HepG2 (cell line): ENCODE measurements around the gene KRTAP20-3.

Experiments
- CBFB ChIP-seq: sonication (generic); formaldehyde crosslinking; IDR thresholded peaks from 2 replicates; pipeline ENCODE4 v1.4.0; 2020; ENCODE audit warnings: missing genetic modification reagents
- EP300 ChIP-seq, 3 experiments: sonication (generic) in 1 of 3; formaldehyde crosslinking in 1 of 3; IDR thresholded peaks; 2 replicates each; pipeline versions ENCODE4 v1.5.1 to v1.6.1; 2011 to 2020; ENCODE audit warnings: low read depth in 2 of 3, low read length in 2 of 3, borderline replicate concordance in 1 of 3, improper control_type of control experiment in 1 of 3, mild to moderate bottlenecking in 1 of 3, missing genetic modification reagents in 1 of 3, moderate library complexity in 1 of 3
- HDAC2 ChIP-seq: sonication (generic); formaldehyde crosslinking; IDR thresholded peaks from 2 replicates; pipeline ENCODE4 v1.4.0; 2020; ENCODE audit warnings: missing genetic modification reagents
- IRF2 ChIP-seq: IDR thresholded peaks from 2 replicates; pipeline ENCODE4 v1.6.1; 2018; ENCODE audit warnings: missing genetic modification reagents, missing compliant biosample characterization
- PHF8 ChIP-seq: sonication (generic); formaldehyde crosslinking; IDR thresholded peaks from 2 replicates; pipeline ENCODE4 v1.5.0; 2020; ENCODE audit warnings: missing genetic modification reagents
- RNF2 ChIP-seq: fragments of 450-650 bp; conservative IDR thresholded peaks from 2 replicates; pipeline ENCODE4 v1.6.1; 2016; ENCODE audit warnings: low read depth
- TF ChIP-seq, protein P1 (sequence below): sonication (generic); formaldehyde crosslinking; IDR thresholded peaks from 2 replicates; pipeline ENCODE4 v1.5.0; 2020; ENCODE audit warnings: mild to moderate bottlenecking, missing genetic modification reagents, moderate library complexity

DNA sequence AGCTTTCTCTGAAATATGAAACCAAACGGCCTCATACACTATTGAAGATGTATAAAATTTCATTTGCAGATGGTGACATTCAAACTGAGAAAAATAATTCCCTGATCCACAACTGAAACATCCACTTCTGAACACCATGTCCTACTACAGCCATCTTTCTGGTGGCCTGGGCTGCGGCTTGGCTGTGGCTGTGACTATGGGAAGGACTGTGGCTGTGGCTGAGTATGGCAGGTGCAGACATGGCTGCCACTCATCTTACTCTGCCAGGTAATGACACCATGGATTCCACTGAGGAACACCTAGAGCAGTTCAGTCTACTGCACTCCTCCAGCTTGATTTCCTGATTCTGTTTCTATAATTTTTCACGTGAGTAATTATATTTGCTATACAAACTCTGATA lies 22.1 kb upstream of the KRTAP20-3 start, which contains the start of gene KRTAP20-4:
- TF ChIP-seq EP300 (IDR thresholded peaks at IDR 0.05; ENCODE audit: low read depth in 2 of 2, low read length in 2 of 2) = no peak
- no peak for TF ChIP-seq EP300 (CRISPR knock-in tag; IDR thresholded peaks at IDR 0.05; ENCODE audit: borderline replicate concordance)
- TF ChIP-seq, protein P1, sequence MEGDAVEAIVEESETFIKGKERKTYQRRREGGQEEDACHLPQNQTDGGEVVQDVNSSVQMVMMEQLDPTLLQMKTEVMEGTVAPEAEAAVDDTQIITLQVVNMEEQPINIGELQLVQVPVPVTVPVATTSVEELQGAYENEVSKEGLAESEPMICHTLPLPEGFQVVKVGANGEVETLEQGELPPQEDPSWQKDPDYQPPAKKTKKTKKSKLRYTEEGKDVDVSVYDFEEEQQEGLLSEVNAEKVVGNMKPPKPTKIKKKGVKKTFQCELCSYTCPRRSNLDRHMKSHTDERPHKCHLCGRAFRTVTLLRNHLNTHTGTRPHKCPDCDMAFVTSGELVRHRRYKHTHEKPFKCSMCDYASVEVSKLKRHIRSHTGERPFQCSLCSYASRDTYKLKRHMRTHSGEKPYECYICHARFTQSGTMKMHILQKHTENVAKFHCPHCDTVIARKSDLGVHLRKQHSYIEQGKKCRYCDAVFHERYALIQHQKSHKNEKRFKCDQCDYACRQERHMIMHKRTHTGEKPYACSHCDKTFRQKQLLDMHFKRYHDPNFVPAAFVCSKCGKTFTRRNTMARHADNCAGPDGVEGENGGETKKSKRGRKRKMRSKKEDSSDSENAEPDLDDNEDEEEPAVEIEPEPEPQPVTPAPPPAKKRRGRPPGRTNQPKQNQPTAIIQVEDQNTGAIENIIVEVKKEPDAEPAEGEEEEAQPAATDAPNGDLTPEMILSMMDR (CRISPR knock-in tag) = no peak
- no peak for TF ChIP-seq HDAC2 (CRISPR knock-in tag)
- TF ChIP-seq PHF8 (CRISPR knock-in tag) = no peak
- TF ChIP-seq RNF2 = no peak
- no peak for TF ChIP-seq IRF2 (CRISPR knock-in tag)
- no peak for TF ChIP-seq CBFB
